Left cardiac atrium (tissue), 4 donors: Measurements from ENCODE around the gene ZC2HC1B. TPM values are rescaled to one million over a fixed set of nuclear protein-coding genes. Genes with fewer than 3 reads are reported as not detected.
"Not testable (repeated sequence)": the region's sequence is repeated elsewhere in the genome, so short reads cannot be mapped to it uniquely, and the experiment has no call there.

Source experiments
- ATAC-seq, 2 donors: fragments of 200-7000 bp; cut with Tn5 transposase; one replicate each; pipeline ENCODE4 v1.9.1; 2020; ENCODE audit warnings: mild to moderate bottlenecking in 2 of 2, moderate library complexity in 2 of 2
- DNase-seq: peaks from one replicate; pipeline ENCODE4 v3.0.0-alpha.2; 2020
- intact Hi-C, 2 donors: fragments of 100-400 bp; cut with DNase I; formaldehyde crosslinking; loops; one replicate each; pipeline versions ENCODE4 v1.14.1 to v1.15.1; 2022 to 2023
- long read RNA-seq: library from polyadenylated mRNA; unstranded; transcript quantifications from one replicate; pipeline ENCODE4 v2.0.0, GENCODE V29; 2021
- total RNA-seq, 2 donors: library from RNA; stranded (reverse); fragmentation: NEBNext Ultra II Directional; extraction: Animal tissue kit (Norgen Biotek cat#: 25700); gene quantifications; one replicate each; pipeline ENCODE4 v1.2.1, GENCODE V29; 2021
- donor health status: DM: no; HTN: yes; CAD: no.
- donor health status: DM: no; HTN: yes; CAD: no; lungs with severe emphysema.
- donor health status: DM: yes; HTN: yes; CAD: no.
- donor health status: Dilated cardiomyopathy.

ZC2HC1B gene, protein sequence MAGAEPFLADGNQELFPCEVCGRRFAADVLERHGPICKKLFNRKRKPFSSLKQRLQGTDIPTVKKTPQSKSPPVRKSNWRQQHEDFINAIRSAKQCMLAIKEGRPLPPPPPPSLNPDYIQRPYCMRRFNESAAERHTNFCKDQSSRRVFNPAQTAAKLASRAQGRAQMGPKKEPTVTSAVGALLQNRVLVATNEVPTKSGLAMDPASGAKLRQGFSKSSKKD
- not detected for total RNA-seq
- long read RNA-seq = 0 reads

DNA sequence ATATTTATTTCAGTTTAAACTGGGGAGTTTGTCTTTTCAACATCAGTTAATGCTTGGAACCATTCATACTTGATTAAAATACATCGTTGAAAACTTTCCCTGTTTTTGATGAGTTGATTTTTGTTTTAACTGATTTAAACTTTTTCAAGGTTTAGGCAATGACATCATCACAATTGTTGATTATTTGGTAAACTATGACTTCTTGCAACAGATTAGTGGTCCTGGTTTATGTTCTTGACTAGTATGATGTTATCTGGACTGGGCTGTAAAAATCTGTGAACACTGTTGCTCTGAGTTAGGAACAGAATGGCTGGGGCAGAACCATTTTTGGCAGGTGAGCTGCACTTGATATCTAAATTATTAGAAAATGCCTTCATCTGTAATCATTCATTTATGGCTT, at the start of gene ZC2HC1B:
Gene ZC2HC1B, plus strand, starts transcription at position 241 of the 400 bp plus-strand sequence. Its CDS starts 66 bp downstream, at position 307.
- DNase-seq (no peak), ATAC-seq (no peak)
- intact Hi-C loops = no loop called here

- no peak for ATAC-seq
- DNase-seq = no peak
- intact Hi-C loops = no loop called here
These were observed 46.7 kb upstream of the ZC2HC1B start for GRCh38 chr6:143817621-143818020.

GRCh38 chr6:143821359-143821758, 42.9 kb upstream of the ZC2HC1B start:
- intact Hi-C loops = no loop called here
- ATAC-seq (no peak), DNase-seq (no peak)

GRCh38 chr6:143822584-143823024, 41.7 kb upstream of the ZC2HC1B start:
- DNase-seq (no peak), ATAC-seq (peak in 1 of 2 donors; percentile 41)
- intact Hi-C loops = no loop called here

DNA sequence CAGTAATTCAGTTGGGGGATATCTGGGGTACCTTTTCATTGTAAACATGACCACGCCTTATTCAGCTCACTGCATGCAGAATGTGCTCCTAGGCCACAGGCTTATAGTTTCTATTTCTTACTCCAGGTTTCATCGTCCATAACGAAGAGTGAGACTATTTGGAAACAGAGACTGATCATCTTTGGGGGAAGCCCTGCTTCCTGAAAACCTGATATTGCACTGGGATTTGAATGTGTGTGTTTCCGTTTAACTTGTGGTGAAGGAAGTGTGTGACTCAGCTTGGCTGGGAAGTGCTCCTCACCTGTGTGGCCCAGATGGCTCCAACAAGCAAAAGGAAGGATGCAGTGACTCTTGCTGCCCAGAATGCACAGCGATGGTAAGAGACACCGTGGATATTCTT, 40.7 kb upstream of the ZC2HC1B start:
- ATAC-seq (no peak), DNase-seq (no peak)
- intact Hi-C loops = no loop called here

DNA sequence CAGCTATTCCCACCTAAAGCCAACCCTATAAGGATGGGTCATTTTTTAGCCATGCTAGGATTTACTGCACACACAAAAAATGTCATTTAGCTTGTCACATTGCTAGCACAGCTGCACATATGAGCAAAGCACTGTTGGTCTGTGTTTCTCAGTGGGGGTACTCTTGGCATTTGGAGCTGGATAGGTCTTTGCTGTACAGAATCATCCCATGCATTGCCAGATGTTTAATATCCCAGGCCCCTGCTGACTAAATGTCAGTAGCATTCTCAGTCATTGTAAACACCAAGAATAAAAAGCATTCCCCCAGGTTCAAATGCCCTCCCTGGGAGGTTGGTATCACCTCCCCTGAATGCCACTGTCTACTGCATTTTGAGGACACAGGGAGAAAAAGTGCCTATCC, 35.7 kb upstream of the ZC2HC1B start:
- ATAC-seq (no peak), DNase-seq (no peak)
- intact Hi-C loops = no loop called here

- intact Hi-C loops = no loop called here
- ATAC-seq (no peak), DNase-seq (no peak)
These were observed 28.1 kb upstream of the ZC2HC1B start for GRCh38 chr6:143836150-143836549.

DNA sequence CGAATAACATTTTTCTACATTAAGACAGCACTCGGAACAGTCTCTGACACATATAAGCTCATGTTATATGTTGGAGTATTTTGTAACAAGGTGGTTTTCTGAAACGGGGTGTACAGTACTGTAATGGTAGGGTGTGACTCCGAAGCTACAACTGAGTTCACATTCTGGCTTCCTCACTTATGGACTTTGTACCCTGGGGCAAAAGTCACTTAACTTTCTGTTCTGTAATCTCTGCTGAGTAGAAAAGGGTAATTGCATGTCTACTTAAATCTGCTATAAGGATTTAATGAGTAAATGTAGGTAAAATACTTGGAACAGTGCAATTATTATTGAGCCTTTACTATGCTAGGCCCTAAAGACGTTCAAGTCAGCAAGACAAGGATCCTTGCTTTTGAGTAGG, 25.9 kb upstream of the ZC2HC1B start:
- DNase-seq (no peak), ATAC-seq (no peak)
- intact Hi-C loops = no loop called here

- no peak for ATAC-seq
- no peak for DNase-seq
- intact Hi-C loops = no loop called here
These were observed 25.1 kb upstream of the ZC2HC1B start for GRCh38 chr6:143839196-143839595.

GRCh38 chr6:143840595-143841265, 23.5 kb upstream of the ZC2HC1B start:
- DNase-seq (no peak), ATAC-seq (no peak)
- intact Hi-C loops = loop anchor here in 1 of 2 donors (10.0 kb wide), 1 partner anchor 266 kb away; no protein-coding TSS in a partner anchor

DNA sequence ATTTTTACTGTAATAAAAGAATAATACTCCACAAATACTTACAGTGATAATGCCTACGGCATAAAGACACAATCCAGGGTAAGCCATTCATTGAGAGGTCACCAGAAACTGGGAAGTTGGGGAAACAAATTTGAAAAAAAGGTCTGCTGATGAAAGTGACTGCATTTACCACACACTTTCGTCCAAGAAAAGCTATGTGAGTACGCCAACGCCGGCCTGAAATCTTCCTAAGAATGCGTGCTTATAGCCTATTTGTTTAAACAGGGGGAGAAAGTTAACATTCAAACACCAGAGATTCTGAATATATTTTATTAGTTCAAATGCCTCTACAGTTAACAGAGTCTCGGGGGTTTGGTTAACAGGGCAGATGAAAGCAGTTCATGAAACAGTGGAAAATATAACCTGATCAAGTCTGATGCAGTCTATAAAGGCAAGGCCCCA, 21.8 kb upstream of the ZC2HC1B start:
- ATAC-seq (peak in 1 of 2 donors; percentile 61), DNase-seq (no peak)
- intact Hi-C loops = loop anchor here in 1 of 2 donors (10.0 kb wide), 1 partner anchor 268 kb away; no protein-coding TSS in a partner anchor

GRCh38 chr6:143842902-143843676, 21.2 kb upstream of the ZC2HC1B start, which contains the start of gene LTV1:
TSS of gene LTV1 (plus strand) at chr6:143843338. CDS start at chr6:143843478, 140 bp downstream.
- intact Hi-C loops = loop anchor here in 1 of 2 donors (10.0 kb wide), 1 partner anchor 268 kb away; no protein-coding TSS in a partner anchor
- DNase-seq (peak; percentile 97), ATAC-seq (peak; percentile 100)

- peak in 1 of 2 donors; percentile 3 for ATAC-seq
- intact Hi-C loops = loop anchor here in 1 of 2 donors (10.0 kb wide), 1 partner anchor 269 kb away; no protein-coding TSS in a partner anchor
- no peak for DNase-seq
These were observed 20.6 kb upstream of the ZC2HC1B start for GRCh38 chr6:143843677-143843999.

DNA sequence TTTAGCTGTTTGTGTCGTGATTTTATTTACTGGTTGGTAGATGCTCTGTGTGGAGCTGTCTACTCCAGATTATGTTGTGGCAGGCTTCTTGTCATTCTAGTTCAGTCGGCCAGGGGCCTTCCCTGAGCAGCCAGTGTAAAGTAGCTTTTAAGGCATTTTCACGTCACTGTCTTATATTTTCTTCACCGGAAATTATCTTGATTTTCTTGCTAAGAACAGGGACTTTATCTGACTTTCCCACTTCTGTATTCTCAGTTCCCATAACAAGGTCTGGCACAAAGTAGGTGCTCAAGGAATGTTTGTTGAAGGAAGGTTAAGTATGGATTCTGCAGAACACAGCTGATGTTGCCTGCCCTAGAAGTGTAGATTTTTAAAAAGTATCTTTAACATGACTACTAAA, 20.3 kb upstream of the ZC2HC1B start:
- DNase-seq (no peak), ATAC-seq (no peak)
- intact Hi-C loops = loop anchor here in 1 of 2 donors (10.0 kb wide), 1 partner anchor 269 kb away; no protein-coding TSS in a partner anchor

DNA sequence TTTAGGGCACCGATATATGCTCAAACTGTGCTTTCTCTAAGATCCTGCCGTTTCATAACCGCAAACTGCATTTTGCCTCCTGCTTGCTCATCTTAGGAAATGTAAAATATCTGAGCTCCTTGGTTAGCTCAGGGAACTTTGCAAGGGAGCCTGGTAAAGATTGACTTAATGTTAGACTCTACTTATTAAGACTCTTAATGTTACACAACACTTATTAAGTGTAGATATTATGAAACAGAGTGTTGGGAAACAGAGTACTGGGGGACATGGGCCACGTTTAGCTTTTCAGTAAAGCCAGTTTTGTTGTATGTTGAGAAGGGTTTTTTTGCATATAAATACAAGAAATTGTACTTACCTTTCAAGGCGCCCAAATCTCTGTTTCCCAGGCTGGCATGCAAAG, 19.2 kb upstream of the ZC2HC1B start:
- no peak for ATAC-seq
- intact Hi-C loops = loop anchor here in 1 of 2 donors (10.0 kb wide), 1 partner anchor 270 kb away; no protein-coding TSS in a partner anchor
- no peak for DNase-seq

DNA sequence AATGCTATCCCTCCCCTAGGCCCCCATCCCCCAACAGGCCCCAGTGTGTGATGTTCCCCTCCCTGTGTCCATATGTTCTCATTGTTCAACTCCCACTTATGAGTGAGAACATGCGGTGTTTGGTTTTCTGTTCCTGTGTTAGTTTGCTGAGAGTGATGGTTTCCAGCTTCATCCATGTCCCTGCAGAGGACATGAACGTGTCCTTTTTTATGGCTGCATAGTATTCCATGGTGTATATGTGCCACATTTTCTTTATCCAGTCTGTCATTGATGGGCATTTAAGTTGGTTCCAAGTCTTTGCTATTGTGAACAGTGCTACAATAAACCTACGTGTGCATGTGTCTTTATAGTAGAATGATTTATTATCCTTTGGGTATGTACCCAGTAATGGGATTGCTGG, 12.6 kb upstream of the ZC2HC1B start:
- DNase-seq, ATAC-seq, intact Hi-C loops: not testable (repeated sequence)

DNA sequence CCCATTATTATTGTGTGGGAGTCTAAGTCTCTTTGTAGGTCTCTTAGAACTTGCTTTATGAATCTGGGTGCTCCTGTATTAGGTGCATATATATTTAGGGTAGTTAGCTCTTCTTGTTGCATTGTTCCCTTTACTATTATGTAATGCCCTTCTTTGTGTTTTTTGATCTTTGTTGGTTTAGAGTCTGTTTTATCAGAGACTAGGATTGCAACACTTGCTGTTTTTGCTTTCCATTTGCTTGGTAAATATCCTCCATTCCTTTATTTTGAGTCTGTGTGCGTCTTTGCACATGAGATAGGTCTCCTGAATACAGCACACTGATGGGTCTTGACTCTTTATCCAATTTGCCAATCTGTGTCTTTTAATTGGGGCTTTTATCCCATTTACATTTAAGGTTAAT, 9.2 kb upstream of the ZC2HC1B start:
- ATAC-seq, DNase-seq, intact Hi-C loops: not testable (repeated sequence)

DNA sequence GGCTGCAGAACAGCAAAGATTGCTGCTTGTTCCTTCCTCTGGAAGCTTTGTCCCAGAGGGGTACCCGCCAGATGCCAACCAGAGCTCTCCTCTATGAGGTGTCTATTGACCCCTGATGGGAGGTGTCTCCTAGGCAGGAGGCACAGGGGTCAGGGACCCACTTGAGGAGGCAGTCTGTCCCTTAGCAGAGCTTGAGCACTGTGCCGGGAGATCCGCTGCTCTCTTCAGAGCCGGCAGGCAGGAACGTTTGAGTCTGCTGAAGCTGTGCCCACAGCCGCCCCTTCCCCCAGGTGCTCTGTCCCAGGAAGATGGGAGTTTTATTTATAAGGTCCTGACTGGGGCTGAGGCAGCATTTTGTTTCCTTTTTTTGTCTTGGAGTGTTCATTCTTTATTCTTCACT, 7.5 kb upstream of the ZC2HC1B start:
- intact Hi-C loops, ATAC-seq: not testable (repeated sequence)

DNA sequence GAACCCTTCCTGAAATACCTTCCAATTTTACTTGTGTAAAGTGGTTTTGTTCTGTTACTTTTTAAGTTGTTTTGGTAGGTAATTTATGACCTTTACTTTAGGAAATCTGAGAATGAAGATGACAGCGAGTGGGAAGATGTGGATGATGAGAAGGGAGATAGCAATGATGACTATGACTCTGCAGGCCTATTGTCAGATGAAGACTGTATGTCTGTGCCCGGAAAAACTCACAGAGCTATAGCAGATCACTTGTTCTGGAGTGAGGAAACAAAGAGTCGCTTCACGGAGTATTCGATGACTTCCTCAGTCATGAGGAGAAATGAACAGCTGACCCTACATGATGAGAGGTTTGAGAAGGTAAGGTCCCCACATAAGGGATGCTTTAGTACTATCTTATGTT, 6.6 kb upstream of the ZC2HC1B start:
- no peak for DNase-seq
- intact Hi-C loops = no loop called here
- no peak for ATAC-seq

More for the DNA sequence above, 7.5 kb upstream of the ZC2HC1B start:
- DNase-seq = not testable (repeated sequence)
